ENCODE results near the gene MGAT5. TPM values are rescaled to one million over a fixed set of nuclear protein-coding genes. Genes with fewer than 3 reads are reported as not detected.

MGAT5 gene
- total RNA-seq, 4 donors from 2014 or later, result 28.3 to 52.3 (median 40.4) TPM

DNA sequence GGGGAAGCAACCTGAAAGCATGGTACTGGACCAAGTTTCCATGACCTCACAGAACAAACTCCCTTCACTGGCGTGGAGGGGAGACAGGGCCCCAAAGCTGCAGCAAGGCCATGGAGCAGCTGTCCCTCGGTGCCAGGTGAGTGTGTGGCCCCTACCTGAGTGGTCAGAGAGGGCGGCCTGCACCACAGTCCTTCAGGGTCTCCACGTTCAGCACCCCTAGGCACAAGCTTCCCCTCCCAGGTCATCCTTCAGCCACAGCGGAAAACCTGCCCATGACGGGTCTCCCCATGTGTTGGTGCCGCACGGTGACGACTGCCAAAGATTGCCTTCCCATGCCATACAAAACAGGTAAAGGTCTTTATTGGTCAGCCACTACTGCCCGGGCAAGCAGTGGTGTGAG is 201.6 kb downstream of the MGAT5 start:
- DNase-seq (ENCODE audit: low spot score), result no peak

DNA sequence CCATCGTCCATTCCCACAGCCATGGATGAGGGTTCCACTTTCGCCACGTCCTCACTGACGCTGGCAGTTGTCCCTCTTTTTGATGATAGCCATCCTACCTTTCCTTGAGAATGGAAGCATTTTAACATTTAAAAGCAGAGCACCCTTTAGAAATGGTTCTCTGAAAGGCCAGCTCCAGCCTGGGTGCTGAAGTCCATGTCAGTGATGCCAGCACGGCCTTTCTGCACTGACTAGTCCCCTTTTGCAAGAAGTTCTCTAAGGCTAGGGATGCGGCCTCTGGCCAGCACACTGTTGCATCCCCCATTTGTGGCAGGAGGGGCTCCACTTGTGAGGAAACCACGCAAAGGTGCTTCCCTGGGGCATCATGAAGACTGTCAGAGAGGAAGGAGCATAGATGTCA is 203.5 kb downstream of the MGAT5 start:
- DNase-seq (ENCODE audit: low spot score), result no peak
- ATAC-seq (ENCODE audit: low FRiP score), result no peak
- TF ChIP-seq, protein P1, sequence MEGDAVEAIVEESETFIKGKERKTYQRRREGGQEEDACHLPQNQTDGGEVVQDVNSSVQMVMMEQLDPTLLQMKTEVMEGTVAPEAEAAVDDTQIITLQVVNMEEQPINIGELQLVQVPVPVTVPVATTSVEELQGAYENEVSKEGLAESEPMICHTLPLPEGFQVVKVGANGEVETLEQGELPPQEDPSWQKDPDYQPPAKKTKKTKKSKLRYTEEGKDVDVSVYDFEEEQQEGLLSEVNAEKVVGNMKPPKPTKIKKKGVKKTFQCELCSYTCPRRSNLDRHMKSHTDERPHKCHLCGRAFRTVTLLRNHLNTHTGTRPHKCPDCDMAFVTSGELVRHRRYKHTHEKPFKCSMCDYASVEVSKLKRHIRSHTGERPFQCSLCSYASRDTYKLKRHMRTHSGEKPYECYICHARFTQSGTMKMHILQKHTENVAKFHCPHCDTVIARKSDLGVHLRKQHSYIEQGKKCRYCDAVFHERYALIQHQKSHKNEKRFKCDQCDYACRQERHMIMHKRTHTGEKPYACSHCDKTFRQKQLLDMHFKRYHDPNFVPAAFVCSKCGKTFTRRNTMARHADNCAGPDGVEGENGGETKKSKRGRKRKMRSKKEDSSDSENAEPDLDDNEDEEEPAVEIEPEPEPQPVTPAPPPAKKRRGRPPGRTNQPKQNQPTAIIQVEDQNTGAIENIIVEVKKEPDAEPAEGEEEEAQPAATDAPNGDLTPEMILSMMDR (IDR thresholded peaks at IDR 0.05), result no peak

More for the DNA sequence above, 201.6 kb downstream of the MGAT5 start:
- ATAC-seq (ENCODE audit: low FRiP score), result no peak
- TF ChIP-seq, protein P1 (IDR thresholded peaks at IDR 0.05), result no peak

DNA sequence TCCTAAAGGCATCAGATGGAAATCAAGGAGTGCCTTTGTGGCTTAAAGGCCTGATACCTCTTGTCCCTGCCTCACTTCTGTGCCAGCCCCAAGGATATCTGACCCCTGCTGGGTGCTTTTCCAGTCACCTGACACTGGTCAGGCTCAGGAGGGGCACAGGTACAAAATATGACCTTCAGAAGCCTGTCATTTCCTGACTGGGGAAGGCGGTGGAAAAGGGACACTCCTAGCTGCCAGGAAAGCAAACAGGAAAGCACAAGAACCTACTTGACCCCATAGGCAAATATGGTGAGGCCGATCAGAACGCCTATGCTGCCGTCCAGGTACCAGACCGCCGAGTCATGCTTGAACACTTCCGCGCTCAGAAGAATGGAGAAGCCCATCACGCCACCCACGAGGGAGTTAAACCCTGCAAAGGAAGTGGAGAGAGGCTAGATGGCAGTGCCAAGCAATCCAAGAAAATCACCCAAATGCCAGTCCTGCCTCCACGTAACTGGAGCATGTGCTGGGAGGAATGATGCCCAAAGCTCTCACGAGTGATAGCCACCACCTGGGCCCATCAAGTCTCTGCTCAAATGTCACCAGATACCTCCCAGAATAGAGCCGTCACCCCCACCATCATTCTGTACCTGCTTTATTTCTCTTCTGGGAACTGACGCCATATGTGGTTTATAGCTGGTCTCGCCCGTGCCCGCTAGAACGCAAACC is 204.0 kb downstream of the MGAT5 start:
- ATAC-seq (ENCODE audit: low FRiP score), result no peak

DNA sequence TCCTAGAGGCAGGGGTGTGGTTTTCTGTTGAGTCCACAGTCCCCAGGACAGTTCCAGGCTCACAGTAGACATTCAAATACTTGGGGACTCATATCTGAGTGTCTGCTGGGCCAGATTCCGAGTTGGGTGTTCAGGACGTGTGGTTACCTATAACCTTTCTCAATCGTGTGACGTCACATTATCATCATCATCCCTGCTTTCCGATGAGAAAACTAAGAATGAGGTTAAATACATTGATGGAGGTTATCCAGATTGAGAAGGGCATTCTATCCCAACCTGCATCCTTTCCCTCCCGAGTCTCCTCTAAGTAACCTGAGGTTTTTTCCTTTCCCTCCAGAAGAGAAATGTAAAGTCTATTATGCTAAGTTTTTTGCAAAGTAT is 204.6 kb downstream of the MGAT5 start:
- TF ChIP-seq, protein P1 (IDR thresholded peaks at IDR 0.05), result no peak
- ATAC-seq (ENCODE audit: low FRiP score), result no peak
- DNase-seq (ENCODE audit: low spot score), result no peak

More for the DNA sequence above, 204.0 kb downstream of the MGAT5 start:
- no peak for DNase-seq (ENCODE audit: low spot score)
- TF ChIP-seq, protein P1 (IDR thresholded peaks at IDR 0.05), result no peak

DNA sequence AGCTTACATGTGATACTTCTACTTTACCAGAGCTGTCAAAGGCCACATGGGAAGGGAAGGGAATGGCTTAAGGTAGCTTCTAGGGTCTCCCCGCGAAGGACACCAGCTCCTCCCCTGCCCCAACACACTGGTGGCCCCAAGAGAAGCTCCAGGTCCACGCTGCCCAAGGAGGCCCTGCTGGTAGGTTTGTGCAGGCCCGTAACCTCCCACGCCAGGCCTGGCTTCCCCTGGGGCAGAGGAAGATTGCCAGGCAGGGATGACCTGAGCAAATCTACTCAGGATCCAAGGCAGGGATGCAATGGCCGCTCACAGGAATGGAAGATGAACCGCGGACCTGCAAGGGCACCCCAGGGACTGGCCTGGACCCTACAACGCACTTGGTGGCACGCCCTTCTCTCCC is 205.1 kb downstream of the MGAT5 start:
- ATAC-seq (ENCODE audit: low FRiP score) (no peak), DNase-seq (ENCODE audit: low spot score) (no peak)
- TF ChIP-seq, protein P1 (IDR thresholded peaks at IDR 0.05), result no peak

DNA sequence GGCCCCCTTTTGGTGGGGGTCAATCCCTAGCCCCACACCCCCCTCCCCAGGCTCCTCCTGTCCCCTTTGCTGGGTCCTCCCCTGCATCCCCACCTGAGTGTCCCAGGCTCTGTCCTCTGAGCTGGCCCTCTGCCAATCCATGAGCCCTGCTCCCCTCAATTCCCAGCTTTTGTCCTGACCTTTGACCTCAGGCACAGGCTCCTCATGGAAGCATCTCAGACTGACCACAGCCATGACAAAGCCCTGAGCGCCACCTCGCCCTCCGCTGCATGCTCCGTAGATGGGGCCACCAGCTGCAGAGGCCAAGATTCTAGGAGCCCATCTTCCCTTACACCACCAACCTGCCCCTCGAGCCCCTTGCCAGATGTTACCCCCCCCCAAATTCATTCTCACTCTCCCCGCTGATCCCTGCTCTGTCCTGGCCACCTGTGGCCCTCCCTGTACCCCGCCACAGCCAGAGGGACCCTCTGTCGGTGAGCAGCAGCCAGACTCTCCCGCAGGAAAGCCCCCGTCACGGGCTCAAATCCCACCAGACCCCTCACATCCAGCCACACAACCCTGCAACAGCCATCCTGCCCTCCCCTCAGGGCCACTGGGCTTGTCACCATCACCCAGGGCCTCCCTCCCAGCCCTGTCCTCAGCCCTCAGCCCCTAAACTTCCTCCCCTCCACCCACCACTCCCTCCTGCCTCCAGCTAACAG is 206.0 kb downstream of the MGAT5 start:
- TF ChIP-seq, protein P1 (IDR thresholded peaks at IDR 0.05), result no peak
- ATAC-seq (ENCODE audit: low FRiP score) (no peak), DNase-seq (ENCODE audit: low spot score) (no peak)

DNA sequence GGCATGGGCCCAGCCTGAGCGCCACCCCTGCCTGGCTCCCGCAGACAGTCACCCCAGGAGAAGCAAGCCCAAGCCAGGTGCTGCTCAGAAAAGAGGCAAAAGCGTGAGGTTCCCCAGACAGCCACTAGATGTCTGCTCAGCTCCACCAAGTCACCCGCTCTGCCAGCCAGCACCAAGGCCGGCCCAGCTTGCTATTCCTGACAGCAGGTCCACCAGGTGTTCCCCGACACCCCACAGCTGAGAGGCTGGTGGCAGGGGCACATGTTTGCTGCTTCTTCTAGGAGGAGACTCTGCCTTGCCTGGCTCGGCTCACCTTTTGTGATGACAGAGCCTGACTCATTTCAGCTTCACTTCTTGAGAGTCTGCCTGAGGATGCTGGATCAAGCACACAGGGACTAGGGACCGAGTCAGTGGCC is 206.7 kb downstream of the MGAT5 start:
- DNase-seq (ENCODE audit: low spot score), result no peak
- TF ChIP-seq, protein P1 (IDR thresholded peaks at IDR 0.05), result no peak
- ATAC-seq (ENCODE audit: low FRiP score), result no peak
